ENCODE results near the gene PCK1.

DNA sequence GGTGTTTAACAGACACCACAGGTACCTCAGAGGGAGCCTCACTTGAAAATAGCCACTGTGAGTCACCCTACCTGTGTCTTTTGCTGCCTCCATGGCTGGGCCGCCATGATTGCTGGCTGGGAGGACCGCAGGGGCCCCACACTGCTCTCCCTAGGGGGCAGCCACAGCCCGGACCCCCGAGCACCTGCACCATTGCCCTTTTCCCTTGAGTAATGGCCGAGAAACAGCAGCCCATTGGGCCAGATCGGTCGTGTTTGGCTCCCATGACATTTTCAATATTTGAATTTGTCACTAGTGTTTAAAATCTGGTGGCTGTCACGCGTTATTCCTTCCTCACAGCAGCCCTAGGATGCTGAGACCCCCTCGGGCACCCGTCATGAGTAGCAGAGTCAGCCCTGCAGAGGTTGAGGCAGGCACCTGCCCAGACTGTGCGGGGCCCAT lies 52.6 kb downstream of the PCK1 start:
- TF ChIP-seq, protein P1, sequence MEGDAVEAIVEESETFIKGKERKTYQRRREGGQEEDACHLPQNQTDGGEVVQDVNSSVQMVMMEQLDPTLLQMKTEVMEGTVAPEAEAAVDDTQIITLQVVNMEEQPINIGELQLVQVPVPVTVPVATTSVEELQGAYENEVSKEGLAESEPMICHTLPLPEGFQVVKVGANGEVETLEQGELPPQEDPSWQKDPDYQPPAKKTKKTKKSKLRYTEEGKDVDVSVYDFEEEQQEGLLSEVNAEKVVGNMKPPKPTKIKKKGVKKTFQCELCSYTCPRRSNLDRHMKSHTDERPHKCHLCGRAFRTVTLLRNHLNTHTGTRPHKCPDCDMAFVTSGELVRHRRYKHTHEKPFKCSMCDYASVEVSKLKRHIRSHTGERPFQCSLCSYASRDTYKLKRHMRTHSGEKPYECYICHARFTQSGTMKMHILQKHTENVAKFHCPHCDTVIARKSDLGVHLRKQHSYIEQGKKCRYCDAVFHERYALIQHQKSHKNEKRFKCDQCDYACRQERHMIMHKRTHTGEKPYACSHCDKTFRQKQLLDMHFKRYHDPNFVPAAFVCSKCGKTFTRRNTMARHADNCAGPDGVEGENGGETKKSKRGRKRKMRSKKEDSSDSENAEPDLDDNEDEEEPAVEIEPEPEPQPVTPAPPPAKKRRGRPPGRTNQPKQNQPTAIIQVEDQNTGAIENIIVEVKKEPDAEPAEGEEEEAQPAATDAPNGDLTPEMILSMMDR (IDR thresholded peaks at IDR 0.05) = no peak
- TF ChIP-seq, protein P2, sequence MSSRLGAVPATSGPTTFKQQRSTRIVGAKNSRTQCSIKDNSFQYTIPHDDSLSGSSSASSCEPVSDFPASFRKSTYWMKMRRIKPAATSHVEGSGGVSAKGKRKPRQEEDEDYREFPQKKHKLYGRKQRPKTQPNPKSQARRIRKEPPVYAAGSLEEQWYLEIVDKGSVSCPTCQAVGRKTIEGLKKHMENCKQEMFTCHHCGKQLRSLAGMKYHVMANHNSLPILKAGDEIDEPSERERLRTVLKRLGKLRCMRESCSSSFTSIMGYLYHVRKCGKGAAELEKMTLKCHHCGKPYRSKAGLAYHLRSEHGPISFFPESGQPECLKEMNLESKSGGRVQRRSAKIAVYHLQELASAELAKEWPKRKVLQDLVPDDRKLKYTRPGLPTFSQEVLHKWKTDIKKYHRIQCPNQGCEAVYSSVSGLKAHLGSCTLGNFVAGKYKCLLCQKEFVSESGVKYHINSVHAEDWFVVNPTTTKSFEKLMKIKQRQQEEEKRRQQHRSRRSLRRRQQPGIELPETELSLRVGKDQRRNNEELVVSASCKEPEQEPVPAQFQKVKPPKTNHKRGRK (CRISPR knock-in tag; IDR thresholded peaks at IDR 0.05; ENCODE audit: borderline replicate concordance) = no peak
- TF ChIP-seq, protein P3, sequence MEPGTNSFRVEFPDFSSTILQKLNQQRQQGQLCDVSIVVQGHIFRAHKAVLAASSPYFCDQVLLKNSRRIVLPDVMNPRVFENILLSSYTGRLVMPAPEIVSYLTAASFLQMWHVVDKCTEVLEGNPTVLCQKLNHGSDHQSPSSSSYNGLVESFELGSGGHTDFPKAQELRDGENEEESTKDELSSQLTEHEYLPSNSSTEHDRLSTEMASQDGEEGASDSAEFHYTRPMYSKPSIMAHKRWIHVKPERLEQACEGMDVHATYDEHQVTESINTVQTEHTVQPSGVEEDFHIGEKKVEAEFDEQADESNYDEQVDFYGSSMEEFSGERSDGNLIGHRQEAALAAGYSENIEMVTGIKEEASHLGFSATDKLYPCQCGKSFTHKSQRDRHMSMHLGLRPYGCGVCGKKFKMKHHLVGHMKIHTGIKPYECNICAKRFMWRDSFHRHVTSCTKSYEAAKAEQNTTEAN (CRISPR knock-in tag; IDR thresholded peaks at IDR 0.05) = no peak

All from WTC11 (cell line).